Stimulated activated CD4-positive, alpha-beta T cell treated with anti-CD3 and anti-CD28 coated beads, Interleukin-15, amount 100 ng/mL, for 48 hours (primary cell): ENCODE data around the gene DHX35.
A peak's percentile ranks its signal among the peaks of the same experiment; 100 is the strongest.

Experiments used
- DNase-seq, 2 donors: peaks; one replicate each; pipeline ENCODE4 v3.0.0-alpha.2; 2020; ENCODE audit warnings: low read depth in 2 of 2

Gene DHX35, protein sequence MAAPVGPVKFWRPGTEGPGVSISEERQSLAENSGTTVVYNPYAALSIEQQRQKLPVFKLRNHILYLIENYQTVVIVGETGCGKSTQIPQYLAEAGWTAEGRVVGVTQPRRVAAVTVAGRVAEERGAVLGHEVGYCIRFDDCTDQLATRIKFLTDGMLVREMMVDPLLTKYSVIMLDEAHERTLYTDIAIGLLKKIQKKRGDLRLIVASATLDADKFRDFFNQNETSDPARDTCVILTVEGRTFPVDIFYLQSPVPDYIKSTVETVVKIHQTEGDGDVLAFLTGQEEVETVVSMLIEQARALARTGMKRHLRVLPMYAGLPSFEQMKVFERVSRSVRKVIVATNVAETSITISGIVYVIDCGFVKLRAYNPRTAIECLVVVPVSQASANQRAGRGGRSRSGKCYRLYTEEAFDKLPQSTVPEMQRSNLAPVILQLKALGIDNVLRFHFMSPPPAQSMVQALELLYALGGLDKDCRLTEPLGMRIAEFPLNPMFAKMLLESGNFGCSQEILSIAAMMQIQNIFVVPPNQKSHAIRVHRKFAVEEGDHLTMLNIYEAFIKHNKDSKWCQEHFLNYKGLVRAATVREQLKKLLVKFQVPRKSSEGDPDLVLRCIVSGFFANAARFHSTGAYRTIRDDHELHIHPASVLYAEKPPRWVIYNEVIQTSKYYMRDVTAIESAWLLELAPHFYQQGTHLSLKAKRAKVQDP

DNA sequence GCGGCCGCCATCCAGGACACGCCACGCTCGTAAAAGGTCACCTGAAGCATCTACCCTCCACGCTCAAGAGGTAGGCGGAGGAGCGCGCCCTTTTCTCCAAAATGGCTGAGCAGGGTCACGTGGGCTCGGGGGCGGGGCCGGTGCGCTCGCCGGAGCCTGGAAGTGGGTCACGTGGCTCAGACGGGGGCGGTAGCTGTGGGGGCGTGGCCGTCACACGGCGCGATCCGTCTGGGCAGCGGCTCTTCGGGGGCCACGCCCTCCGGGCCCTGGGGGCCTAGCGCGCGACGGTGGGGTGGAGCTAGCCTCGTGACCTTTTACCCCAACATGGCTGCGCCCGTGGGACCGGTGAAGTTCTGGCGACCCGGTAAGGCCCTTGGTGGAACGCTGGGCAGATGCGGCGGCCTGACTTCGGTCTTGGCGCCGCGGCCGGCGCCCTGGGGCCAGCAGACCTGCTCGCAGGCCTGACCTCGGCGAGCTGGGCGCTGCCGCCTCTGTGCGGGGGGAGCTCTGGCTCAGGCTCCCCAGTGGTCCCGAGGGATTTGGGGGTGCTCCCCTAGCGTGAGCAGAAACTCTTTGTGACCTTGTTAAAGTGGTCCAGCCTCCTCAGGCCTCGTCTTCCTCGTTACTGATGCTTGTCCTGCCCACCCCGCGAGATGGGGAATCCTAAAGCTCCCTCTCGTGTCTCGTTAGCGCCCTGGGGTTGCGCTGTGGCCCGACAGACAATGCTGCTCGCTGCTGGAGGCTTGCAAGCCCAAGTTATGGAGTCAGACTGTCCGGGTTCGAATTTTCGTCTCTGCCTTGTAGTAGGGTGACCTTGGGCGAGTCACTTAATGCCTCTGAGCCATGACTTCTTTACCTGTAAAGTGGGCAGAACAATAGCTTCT, at the start of gene DHX35:
Gene DHX35, plus strand, starts transcription at position 301 of the 884 bp plus-strand sequence. Its CDS starts 24 bp downstream, at position 325.
- DNase-seq: peak; percentile 97 to 98

- no peak for DNase-seq
These were observed 46.8 kb upstream of the DHX35 start for GRCh38 chr20:38915355-38915754.

GRCh38 chr20:38917657-38918056, 44.5 kb upstream of the DHX35 start:
- no peak for DNase-seq

DNA sequence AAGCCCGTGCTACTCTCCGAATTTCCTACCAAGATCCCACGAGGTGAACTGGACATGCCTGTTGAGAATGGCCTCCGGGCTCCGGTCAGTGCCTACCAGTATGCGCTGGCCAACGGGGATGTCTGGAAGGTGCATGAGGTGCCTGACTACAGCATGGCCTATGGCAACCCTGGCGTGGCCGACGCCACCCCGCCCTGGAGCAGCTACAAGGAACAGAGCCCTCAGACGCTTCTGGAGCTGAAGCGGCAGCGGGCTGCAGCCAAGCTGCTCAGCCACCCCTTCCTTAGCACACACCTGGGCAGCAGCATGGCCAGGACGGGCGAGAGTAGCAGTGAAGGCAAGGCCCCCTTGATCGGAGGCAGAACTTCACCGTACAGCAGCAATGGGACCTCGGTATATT, 44.0 kb upstream of the DHX35 start:
- no peak for DNase-seq

- no peak for DNase-seq
These were observed 42.5 kb upstream of the DHX35 start for GRCh38 chr20:38919683-38920082.

DNA sequence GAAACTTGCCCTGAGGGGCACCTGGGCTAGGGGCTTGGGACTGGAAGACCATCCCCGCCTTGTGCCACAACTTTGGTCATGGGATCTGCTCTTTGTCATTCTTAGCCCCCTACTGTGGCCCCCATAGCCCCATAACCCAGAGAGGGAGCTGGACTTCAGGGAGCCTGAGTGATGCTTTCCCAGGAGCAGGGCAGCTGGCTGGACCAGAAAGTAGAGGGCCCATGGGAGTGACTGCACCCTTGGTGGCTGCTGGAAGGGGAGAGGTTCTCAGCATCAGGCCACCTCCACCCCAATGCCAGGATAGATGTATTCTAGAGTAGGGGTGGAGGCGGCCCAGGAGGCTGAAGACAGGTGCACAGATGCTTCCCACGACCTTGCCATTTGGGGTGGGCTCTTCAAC, 41.7 kb upstream of the DHX35 start:
- no peak for DNase-seq

DNA sequence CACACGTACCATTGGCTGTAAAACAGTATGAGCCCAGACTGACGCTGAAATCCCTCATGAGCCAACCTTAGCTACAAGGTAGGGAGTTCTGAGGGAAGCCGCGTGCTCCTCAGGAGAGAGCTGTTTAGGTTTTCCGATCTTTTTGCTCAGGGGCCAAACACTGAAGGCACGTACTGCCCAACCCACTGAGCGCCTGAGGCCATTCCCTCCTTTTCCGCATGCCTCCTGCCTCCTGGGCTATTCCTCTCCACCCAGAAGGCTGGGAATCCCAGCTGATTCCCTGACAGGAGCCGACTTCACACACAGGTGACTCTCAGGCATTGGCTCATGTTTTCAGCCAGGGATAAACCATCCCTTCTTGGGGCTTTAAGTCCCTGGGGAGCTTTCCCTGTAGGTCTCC, 41.3 kb upstream of the DHX35 start:
- no peak for DNase-seq

DNA sequence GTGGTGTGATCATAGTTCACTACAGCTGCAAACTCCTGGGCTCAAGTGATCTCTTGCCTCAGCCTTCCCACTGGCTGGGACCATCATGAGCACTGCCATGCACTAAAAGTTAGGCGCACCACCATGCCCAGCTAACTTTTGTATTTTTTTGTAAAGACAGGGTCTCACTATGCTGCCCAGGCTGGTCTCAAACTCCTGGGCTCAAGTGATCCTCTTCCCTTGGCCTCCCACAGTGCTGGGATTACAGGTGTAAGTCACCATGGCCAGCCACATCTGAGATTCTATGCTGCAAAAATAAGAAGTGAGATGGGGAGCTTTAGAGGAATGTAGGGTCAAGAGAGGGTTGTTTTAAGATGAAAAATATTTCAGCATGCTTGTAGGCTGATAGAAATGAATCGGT, 37.4 kb upstream of the DHX35 start:
- DNase-seq: no peak

- peak; percentile 96 to 97 for DNase-seq
These were observed 35.8 kb upstream of the DHX35 start, which contains the start of gene FAM83D for GRCh38 chr20:38926142-38926933. Gene FAM83D, plus strand, starts transcription at chr20:38926417. Its CDS starts 26 bp downstream, at chr20:38926443.

- no peak for DNase-seq
These were observed 35.1 kb upstream of the DHX35 start for GRCh38 chr20:38926934-38927616.

DNA sequence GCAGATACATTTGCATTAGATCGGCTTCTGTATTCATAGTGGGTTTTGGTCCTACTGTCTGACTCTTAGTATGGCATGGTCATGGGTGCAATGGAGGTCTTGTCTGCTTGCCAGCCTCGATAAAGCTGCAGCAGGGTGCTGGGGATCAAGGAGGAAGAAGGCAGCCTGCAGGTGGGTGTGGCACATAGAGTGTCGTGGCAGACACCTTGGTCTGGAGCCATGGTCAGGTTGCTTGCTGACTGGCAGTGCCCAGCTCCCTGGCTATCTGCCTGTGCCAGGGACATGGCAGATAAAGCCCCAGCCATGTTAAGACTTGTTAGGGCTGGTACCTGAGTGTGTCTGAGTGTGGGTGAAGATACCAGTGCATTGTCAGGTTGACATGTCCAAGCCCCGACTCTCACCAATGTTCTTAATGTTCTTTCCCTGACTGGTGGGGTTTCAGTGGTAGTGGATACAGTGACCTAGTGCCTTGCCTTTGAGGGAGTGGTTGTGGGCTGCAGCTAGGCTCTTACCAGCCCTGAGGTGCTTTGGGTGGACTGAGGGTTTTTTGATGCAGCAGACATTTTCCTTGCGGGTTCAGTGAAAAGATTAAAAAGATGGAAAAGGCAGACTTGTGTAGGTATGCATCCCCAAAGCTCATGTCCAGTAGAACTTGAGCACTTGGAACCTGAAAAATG, 34.1 kb upstream of the DHX35 start:
- DNase-seq: no peak

DNA sequence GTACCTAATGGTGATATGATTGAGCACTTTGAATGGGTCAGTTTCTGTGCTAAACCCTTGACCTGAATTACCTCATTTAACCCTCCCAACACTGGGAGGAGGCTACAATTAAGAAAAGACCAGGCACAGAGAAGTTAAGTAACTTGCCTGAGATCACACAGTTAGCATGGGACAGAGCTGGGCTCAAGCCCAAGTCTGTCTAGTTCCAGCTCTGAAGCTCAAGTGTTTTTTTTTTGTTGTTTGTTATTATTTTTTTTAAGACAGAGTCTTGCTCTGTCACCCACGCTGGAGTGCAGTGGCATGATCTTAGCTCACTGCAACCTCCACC, 31.9 kb upstream of the DHX35 start:
- no peak for DNase-seq

DNA sequence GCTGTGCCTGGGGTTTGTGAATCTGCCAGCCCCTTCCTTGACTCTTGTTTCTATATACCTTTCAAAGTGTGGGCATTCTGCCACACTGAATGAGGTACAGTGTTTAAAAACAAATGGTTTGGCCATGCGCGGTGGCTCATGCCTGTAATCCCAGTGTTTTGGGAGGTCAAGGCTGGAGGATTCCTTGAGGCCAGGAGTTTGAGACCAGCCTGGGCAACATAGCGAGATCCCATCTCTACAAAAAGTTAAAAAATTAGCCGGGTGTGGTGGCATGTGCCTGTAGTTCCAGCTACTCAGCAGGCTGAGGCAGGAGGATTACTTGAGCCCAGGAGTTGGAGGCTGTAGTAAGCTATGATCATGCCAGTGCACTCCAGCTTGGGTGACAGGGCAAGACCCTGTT, 30.2 kb upstream of the DHX35 start:
- DNase-seq: no peak

DNA sequence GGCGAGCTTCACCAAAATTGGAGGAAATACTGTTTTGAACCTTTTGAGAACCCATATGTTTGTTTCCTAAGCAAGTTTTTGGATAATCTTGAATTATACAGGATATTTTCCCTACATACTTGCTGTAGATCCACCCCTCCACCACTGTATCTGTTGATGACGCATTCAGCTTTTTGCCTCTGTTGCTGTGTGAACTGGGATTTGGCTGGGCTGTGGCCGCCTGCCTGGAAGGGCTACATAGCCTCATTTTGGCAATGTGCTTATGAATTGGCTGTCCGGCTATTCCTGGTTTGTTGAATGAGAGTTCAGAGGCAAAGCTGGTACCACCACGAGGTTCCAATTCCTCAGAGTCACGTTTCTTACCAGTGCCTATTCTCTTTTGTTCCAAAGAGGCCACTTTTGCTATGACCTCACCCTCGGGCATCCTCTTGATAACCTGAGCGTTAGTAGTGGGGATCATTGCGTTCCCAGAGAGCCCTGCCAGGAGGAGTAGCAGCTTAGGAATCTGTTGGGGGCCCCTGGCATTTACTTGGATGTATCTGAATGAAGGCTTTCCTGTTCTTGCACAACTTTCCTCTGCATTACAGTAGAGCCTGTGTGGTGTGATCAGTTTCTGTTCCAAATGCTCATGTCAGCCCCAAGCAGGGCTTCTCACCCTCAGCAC, 29.6 kb upstream of the DHX35 start:
- no peak for DNase-seq

GRCh38 chr20:38934530-38934929, 27.6 kb upstream of the DHX35 start:
- no peak for DNase-seq

GRCh38 chr20:38935285-38935684, 26.9 kb upstream of the DHX35 start:
- DNase-seq: no peak

GRCh38 chr20:38935967-38936407, 26.2 kb upstream of the DHX35 start:
- DNase-seq: no peak

GRCh38 chr20:38937000-38937399, 25.1 kb upstream of the DHX35 start:
- no peak for DNase-seq

- no peak for DNase-seq
These were observed 24.1 kb upstream of the DHX35 start for GRCh38 chr20:38937978-38938473.
